GM23248 (cell line): Measurements from ENCODE around the gene TCEAL1.
"Not testable (repeated sequence)": the region's sequence is repeated elsewhere in the genome, so short reads cannot be mapped to it uniquely, and the experiment has no call there.

ENCODE experiments used
- EZH2 ChIP-seq: fragments of 200-600 bp; sonication (generic); IDR thresholded peaks from 2 replicates; pipeline ENCODE4 v1.6.1; 2018; ENCODE audit warnings: antibody characterized with exemption, mild to moderate bottlenecking; ENCODE audit not compliant: insufficient read depth, poor library complexity, severe bottlenecking
- EZH2phosphoT487 ChIP-seq: fragments of 200-600 bp; sonication (generic); IDR thresholded peaks from 2 replicates; pipeline ENCODE4 v1.6.1; 2018; ENCODE audit warnings: antibody characterized with exemption, moderate library complexity, mild to moderate bottlenecking, low read depth; ENCODE audit not compliant: insufficient read depth

DNA sequence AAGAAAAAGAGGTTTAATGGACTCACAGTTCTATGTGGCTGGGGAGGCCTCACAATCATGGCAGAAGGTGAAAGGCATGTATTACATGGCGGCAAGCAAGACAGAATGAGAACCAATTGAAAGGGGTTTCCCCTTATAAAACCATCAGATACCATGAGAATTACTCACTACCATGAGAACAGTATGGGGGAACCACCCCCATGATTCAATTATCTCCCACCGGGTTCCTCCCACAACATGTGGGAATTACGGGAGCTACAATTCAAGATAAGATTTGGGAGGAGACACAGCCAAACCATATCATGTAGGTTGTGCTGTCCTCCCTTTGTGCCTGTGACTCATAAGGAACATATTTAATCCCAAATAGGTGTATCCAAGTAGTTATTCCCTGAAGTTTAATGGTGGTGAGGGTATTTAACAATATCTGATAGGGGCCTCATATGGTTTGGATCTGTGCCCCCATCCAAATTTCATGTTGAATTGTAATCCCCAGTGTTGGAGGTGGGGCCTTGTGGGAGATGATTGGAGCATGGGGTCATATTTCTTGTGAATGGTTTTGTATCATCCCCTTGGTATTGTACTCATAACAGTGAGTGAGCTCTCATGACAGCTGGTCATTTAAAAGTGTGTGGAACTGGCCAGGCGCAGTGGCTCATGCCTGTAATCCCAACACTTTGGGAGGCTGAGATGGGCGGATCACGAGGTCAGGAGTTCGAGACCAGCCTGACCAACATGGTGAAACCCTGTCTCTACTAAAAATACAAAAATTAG lies 26.6 kb downstream of the TCEAL1 start:
- TF ChIP-seq EZH2, EZH2phosphoT487: not testable (repeated sequence)
